SU-DHL-6 (cell line): Measurements from ENCODE around the gene KRT36.

ENCODE experiments used
- EZH2phosphoT487 ChIP-seq: fragments of 200-600 bp; sonication (generic), shearing (Covaris generic); conservative IDR thresholded peaks from 2 replicates; pipeline ENCODE4 v1.6.1; 2018; ENCODE audit warnings: mild to moderate bottlenecking, antibody characterized with exemption, low read length, moderate library complexity, mixed read lengths
- TF ChIP-seq, protein P1 (sequence below): fragments of 200-600 bp; sonication (generic); IDR thresholded peaks from one replicate; pipeline ENCODE4 v1.5.1; 2017; ENCODE audit warnings: antibody characterized with exemption, mild to moderate bottlenecking, low read length, moderate library complexity; ENCODE audit not compliant: insufficient read depth, poor library complexity, severe bottlenecking

DNA sequence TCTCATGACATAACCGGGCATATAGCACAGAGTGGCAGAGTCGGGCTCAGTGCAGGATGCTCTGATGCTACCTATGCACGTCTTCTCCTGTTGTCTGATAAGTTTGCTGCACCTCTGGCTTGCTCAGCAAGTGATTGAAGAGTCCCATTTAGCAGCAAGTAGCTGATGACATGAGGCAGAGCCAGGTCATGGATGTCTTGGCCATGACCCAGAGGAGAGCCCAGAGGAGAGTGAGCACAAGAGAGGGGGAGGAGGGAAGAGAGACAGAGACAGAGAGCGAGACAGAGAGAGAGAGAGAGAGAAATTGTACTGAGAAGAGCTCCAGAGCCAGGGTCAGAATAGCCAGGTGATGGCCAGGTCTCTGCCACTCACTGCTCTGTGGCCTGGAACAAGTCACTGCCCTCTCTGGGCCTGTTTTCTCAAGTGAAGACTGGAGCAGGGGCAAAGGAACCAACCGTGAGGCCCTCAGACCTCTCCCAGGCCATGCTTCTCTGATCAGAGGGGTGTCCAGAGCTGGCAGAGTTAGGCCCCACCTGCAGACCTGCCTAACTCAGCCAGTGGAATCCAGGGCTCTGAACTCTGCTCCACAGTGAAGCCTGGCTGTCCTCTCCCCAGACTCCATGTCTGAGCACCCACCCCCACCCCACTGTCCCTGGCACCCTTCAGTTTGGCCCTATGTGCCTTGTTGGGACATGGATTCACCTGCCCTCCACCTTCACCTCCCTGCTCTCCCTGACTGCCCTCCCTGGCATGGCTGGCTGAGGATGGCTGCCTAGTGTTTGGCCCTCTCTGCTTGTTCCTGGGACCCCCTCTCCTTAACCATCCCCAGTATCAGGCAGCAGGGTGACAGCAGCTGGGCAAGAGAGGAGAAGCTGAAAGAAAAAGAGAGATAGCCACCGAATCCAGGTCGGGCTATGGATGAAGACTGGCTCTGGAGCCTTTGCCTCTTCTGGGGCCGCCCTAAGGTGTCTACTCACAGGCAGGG is 4.5 kb downstream of the KRT36 start:
- TF ChIP-seq, protein P1, sequence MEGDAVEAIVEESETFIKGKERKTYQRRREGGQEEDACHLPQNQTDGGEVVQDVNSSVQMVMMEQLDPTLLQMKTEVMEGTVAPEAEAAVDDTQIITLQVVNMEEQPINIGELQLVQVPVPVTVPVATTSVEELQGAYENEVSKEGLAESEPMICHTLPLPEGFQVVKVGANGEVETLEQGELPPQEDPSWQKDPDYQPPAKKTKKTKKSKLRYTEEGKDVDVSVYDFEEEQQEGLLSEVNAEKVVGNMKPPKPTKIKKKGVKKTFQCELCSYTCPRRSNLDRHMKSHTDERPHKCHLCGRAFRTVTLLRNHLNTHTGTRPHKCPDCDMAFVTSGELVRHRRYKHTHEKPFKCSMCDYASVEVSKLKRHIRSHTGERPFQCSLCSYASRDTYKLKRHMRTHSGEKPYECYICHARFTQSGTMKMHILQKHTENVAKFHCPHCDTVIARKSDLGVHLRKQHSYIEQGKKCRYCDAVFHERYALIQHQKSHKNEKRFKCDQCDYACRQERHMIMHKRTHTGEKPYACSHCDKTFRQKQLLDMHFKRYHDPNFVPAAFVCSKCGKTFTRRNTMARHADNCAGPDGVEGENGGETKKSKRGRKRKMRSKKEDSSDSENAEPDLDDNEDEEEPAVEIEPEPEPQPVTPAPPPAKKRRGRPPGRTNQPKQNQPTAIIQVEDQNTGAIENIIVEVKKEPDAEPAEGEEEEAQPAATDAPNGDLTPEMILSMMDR, result no peak
- no peak for TF ChIP-seq EZH2phosphoT487
